HG03457 (cell line): ENCODE measurements around the gene SLC4A8.
"Not testable (repeated sequence)": the region's sequence is repeated elsewhere in the genome, so short reads cannot be mapped to it uniquely, and the experiment has no call there.

Source experiments
- ATAC-seq: cut with Tn5 transposase; IDR thresholded peaks from one replicate; pipeline ENCODE4 v1.9.1; 2021; ENCODE audit warnings: moderate number of reproducible peaks; ENCODE audit not compliant: unreplicated experiment

SLC4A8 gene

DNA sequence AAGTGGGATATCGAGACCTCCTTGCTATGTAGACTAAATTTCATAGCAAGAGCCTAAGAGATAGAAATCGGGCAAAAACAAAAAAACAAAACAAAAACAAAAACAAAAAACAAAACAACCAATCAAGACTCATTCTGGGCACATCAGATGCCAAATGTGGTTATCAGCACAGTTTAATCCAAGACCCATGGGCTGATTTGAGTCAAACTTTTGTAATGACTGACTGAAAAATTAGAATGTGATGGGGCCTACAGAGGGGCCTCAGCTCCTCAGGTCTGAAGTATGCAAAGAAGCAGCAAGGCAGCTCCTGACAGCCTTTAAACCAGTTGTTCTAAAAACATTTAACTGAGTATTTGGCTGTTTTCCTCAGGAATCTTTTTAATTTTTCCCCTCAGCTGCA, 49.3 kb downstream of the SLC4A8 start:
- ATAC-seq: no peak

DNA sequence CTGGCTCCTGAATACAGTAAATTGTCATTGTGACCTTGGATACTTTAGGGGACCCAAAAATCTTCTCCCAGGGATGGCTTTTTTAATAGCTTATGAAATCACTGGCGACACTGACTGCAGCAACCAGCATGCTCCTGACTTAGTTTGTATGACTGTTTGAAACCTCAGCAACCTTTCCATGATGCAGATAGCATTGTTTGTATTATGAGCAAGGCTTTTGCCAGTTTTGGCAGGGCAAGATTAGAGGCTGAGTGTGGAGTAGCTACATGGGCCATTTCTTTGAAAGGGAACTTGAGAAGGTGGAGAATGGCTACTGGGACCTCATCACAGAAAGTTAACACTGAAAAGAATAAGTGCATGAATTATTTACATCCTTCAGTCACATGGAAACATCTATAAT, 50.9 kb downstream of the SLC4A8 start:
- ATAC-seq: no peak

DNA sequence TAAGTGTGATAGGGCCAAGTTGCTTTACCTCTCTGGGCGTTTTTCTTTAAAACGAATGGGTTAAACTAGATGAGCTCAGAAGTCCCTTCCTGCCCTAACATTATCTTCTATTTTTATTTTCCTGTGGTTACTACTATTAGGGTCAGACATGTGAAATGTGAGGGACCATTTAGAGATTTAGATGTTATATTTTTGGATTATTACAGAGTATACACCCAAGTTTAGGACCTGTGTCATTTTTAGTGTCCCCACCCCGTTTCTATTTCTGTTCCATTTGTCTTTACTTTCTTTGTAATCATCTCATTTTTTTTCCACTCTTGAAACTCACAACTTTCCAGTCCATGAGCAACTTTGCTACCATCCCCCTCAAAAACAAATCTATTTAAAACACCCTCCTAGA, 56.3 kb downstream of the SLC4A8 start:
- no peak for ATAC-seq

DNA sequence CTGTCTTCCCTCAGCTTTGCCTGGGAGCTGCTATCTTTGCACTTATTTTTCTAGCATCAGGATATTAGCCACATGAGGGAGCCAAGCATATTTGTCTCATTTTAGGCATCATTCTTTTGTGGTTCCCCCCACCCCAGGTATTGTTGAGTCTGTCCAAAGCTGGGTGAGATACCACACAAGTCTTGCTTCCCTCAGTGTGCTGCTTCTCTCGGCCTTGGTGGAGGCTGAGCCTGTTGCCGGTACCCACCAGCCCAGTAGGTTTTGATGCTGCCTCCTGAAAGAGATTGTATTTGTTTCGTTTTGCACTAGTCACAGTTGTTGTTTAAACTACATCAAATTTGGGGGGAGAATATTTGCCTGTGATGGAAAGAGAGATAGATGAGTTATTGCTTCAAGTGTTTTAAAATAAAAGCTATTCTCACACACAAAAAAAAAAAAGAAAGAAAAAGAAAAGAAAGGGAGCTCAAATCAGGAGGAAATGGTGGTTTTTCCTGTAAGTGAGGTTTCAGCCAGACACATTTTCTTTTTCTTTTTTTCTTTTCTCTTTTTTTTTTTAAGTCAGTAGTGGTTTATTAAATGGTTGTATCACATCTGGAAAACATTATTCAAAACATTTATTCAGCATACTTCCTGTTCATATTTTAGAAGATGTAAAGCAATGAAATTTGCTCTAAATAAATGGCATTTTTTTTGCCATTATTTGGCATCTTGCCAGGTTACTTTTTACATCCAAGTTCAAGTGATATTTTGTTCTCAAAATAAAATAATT, 58.5 kb downstream of the SLC4A8 start:
- ATAC-seq: no peak

DNA sequence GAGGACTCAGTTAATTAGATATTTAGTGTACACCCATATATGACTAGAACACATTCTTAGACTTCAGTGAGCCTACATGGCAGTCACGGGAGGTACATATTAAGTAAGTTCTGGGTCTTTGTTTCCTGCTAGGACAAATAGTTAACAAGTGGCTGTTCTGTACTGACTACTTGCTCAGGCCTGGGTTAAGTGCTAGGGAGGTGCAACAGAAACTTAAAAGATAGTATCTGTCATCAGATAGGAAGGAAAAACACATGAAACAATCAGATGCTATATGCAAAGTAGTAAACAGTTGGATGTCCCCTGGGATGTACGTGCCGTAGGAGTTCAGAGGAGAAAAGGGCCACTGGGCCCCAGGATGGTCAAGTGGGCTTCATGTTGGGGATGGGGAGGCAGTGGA, 59.5 kb downstream of the SLC4A8 start:
- no peak for ATAC-seq

DNA sequence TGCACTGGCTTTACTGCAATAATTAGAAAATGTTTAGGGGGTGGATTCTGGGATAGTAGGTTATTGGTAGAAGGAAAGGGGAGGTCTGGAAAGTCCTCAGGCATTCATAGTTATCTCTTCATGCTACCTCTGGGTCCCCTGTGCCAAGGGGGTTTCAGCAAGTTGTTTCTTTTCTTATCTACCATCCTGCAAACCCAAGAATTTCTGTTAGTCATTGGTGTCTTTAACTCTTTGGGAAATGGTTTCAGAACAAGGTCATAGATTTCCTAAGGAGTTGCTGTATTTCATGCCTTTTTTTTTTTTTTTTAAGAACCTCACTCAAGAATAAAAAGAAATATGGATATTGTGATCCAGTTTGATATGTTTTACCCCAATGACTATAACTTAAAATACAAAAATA, 63.6 kb downstream of the SLC4A8 start:
- ATAC-seq: no peak

DNA sequence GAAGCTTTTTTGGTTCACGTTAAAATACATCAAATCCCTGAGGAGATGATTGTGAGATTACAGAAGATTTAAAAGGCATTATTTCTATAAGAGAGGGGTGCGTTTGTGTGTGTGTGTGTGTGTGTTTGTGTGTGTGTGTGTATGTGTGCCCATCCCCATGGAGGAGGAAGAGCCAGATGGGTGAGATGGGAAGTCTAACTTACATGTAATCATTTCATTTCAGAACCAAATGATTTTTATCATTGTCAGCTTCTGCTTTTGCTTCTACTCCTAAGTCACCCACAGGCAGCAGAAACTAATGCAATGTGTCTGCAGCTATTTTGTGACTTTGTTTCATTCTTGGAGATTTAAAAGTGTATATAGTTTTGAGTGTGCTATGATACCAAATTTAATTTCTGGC, 68.7 kb downstream of the SLC4A8 start:
- ATAC-seq: no peak

DNA sequence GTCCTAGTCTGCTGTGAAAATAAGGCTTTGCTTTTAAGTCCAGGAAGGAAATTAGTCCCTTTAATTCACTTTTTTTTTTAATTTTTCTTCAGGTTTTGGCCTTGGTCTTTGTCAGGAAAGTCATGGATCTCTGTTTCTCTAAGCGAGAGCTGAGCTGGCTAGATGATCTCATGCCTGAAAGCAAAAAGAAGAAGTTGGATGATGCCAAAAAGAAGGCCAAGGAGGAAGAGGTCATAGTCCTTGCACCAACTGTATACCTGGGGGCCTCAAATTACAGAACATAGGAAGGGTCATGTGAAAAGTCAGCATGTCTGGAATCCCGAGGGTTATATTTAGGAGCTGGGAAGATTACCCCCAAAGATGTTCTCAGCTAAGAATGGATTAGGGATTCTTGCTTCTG, 72.3 kb downstream of the SLC4A8 start:
- no peak for ATAC-seq

DNA sequence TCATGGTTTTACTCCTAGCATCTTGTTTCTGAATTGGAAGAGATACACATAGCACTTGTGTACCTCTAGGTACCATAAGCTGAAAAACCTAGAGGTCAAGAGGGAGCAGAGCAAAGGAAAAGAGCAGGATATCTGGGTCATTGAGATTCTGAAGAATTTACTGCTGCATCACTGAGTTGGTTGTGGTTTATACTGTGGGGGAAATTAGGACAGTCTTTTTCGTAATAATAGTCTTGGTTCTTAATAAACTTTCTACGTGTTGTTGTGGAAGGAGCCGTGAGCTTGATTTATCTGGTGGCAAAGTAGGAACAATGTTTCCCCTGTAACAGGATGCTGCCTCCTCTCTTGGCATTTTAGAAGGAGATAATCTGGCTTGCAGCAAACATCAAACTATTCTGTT, 80.2 kb downstream of the SLC4A8 start:
- ATAC-seq: no peak

DNA sequence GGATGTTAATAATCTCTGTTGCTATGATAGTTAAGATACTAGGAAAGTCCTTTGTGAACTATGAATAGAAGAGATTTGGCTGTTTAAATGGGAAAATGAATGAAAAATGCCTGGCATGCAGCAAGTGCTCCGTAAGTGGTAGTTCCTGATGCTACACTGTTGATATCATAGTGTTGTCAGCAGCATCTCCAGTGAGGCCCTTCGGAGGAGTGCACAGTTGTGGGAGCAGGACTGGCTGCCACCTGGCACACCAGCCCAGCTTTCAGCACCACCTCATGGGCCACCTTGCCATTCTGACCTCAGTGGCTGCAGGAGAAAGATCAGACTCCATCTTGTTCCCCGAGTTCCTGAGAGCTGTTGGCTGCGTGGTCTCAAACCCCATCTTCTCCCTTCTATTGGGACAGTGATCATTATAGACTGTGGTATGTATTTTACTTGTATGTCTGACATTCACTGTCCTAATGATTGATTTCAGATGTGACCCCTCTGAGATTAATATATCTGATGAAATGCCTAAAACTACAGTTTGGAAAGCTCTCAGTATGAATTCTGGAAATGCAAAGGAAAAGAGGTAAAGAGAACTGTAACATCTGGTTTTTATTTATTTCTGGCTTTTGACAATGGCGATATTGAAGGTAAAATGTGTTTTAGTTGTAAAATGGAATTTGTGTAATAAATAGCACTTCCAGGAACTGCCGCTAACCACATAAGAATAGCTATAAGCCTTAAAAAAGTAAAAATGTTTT, 80.9 kb downstream of the SLC4A8 start:
- no peak for ATAC-seq

DNA sequence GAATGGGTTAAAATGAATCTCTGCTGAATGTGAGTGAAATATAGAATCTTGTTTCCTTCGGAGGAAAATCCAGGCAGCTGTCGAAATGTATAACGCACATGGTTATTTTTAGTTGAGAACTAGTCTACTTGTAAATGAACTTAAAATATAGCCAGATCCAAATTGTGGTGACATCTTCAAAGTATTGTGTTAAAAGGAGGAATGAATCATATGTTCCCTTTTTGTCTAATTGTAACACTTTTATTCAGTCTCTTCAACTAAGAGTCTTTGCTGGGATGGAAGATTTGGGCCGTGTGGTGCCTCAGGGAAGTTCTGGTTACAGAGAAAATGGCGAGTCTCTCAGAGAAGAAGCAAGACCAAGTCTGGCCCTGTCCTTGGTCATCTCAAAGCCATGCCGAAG, 82.5 kb downstream of the SLC4A8 start:
- no peak for ATAC-seq

DNA sequence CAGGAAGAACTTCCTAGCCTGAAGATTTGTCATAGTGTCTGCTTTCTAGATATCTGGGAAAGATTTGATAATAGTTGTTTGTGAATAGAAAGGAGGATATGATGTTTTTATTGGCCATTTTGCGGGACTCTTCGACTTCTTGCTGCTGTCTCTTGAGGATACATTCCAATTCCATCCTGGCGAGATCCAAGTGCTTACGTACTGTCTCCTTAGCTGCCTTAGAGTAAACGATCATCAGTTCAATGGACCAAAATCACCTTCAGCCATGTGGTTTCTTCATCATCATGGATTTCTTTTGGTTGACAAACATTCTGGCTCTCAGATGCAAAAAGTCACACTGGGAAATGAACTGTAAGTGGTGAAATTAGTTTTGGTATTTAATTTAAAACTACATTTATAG, 83.7 kb downstream of the SLC4A8 start:
- no peak for ATAC-seq

DNA sequence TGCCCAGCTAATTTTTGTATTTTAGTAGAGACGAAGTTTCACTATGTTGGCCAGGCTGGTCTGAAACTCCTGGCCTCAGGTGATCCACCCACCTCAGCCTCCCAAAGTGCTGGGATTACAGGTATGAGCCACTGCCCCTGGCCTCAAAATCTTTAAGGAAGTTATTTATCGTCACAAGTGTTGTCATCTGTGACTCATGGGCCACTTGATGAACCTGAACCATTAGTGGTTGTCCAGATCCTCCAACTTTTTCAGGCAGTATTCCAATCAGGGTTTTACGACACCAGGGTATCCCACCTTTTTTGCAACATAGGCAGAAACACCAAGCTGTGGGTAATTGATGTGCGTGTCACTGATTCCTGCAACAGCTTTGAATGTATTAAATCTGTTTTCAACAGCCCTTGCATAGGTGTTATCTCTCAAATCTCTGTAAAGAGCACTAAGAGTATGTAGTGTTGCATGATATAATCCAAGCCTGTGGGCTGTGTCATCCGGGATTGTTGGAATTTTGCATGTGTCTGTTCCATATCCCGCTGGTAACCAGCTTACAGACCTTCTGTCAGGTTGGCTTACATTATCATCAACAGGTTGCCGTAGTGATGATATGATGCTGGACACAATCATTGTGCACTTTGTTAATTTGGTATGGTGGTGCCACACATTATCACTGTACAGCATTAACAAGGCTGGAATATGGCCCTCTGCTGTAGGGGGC, 87.1 kb downstream of the SLC4A8 start:
- ATAC-seq: no peak

DNA sequence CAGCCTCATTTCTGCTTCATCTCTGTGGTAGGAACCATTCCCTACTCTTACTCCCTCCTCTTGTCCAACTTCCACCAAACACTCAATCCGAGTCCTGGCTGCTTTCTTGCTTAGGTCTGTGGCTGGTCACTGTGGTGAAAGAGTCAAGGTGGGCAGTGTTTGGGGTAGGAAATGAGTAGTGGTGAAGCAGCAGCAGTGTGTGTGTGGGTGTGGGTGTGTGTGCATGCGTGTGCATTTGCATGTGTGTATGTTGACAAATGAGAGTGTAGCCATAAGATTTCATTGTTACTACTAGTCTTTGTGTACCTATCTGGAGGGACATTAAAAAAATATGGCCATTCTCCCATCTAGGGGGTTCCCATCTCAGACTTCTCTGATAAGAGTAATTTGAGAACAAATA, 87.8 kb downstream of the SLC4A8 start:
- ATAC-seq: no peak

DNA sequence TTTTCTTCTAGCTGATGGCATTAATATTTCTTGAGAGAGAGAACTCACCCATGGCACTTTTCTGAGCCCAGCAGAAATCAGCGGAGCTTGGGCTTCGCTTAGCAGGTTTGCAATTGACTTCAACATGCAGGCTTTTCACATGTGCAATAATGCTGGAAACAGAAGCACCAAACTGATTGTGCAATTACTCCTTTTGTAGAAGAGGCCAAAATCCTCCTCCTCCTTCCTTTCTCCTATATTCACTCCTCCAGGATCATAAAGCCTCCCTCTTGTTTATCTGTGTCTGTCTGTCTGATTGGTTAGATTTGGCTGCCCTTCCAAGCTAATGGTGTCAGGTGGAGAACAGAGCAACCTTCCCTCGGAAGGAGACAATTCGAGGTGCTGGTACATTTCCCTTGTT, 90.4 kb downstream of the SLC4A8 start:
- not testable (repeated sequence) for ATAC-seq

DNA sequence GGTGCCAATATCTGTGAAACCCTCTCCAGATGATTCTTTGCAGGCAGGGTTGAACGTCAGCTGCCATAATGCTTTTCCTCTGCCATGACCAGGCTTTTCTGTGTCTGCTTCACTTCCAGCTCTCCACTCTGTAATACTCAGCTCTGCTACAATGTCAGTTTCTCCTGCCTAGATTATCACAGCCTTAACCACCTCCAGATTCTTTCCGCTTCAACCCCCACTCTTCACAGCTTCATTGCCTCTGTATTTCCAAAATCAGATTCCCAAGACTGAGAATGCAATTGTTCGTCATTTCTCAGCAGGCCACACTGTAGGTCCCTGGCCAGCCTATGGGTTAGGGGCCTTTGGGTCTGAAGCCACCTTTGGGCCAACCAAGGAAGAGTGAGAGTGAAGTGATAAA, 92.7 kb downstream of the SLC4A8 start:
- no peak for ATAC-seq

DNA sequence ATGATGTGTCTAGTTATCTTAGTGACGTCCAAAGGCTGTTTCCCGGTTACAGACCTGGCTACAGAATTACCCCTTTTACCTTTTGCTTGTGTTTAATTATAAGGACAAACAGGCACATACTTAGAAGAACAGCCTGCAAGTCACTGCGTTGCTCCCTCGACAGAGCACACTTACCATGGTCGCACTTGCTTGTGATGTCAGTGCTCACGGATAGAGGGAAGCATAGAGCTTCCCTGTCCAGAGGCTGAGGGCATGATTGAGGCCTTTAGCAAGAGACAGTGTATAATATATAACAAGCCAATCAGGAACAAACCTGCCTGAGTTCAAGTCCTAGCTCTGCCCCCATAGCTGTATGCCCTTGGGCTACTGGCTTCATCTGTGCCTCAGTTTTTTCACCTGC, 93.2 kb downstream of the SLC4A8 start:
- ATAC-seq: no peak

DNA sequence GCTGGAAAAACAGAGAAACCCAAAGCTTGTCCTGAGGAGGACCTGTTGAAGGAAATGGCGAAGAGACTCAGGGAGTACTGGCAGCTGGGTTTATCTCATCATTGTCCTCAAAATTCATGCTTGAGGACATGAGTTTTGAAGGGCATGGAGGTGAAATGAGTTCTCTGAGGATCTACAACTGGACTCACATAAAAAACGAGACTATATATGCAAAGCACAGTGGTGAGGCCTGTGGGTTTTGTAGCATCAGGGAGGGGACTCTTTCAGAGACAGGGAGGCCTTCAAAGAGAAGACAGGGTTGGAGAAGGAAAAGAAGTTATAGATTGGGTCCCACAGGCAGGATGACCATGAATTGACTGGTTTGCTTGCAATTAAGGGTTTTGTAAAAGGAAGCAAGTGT, 95.1 kb downstream of the SLC4A8 start:
- no peak for ATAC-seq

DNA sequence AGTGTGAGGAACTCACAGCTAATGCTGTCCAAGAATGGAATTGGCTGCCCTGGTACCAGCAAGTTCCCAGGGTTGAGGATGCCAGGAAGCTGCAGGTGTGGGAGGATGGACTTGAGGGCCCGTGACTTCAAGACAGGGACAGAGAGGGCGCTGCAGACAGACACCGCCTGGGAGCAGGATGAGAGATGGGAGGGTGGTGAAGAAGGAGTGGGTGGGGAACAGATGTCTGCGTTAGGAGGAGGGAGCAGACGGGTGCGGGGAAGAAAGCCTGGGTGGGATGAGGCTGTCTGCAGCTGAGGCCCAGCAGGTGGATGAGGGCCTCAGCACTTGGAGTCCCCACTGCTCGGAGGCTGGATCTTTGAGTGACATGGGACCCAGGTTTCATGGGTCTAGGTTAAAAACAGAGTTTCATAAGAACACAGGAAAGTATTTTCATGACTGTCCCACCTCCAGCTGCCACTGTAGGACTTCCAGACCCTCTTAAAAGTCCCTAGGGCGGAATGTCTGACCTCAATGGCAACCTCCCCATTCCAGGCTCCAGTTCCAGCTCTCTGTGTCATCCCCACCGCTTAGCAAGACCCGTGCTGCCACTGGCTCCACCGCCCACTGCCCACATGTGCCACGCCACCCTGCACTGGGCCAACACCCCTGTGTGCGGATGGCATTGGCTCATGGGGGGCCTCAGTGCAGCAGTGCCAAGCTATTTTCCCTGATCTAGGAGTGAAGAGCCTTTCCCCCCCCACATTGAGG, 96.1 kb downstream of the SLC4A8 start:
- ATAC-seq: no peak

DNA sequence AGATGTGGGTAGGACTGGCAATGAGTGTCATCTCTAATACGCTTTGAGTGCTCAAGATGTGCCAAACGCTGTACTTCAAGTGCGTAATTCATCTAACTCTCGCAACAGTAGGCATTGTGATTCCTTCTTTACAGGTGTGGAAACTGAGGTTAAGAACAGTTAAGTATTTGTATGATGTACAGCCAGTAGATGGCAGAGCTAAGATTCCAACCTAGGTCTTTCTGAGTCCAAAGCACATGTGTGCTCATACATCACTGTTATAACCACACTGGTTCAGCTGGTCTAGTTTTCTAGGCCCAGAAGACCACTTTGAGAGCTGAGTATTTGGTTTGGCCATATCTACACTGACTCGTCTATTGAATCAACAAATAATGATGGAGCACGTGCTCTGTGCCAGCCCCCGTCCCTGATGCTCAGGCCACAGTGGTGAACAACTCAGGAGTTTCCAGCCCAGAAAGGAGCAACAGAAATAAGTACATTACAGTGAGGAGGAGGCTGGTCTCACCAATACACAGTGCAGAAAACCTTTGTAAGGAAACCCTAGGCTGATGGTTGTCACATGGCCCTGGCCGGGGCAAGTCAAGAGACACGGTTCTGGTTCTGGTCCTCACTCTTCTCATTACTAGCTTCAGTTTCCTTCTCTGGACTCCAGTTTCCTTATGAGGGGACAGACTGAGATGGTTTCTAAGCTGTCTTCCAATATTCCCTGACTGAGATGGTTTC, 97.1 kb downstream of the SLC4A8 start:
- no peak for ATAC-seq

DNA sequence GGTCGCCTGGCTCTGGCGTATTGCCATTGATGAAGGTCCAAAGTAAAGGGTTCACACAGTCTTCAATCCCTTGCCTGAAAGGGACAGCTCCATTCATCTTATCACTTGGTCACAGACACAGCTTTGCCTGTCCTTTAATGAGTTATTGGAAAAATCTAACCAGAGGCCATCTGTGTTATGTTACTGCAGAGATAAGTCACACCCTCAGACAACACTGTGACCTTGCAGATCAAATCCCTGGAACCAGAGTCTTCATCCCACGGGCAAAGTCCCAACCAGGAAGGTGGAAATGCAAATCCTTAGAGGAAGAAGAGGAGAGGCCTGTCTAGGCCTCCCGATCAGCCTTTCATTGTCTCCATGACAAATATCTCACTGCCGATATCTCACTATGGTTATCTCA, 98.1 kb downstream of the SLC4A8 start:
- ATAC-seq: no peak
